ENCODE results near the gene MRPL22.
"Not testable (repeated sequence)": the region's sequence is repeated elsewhere in the genome, so short reads cannot be mapped to it uniquely, and the experiment has no call there.

MRPL22 gene

DNA sequence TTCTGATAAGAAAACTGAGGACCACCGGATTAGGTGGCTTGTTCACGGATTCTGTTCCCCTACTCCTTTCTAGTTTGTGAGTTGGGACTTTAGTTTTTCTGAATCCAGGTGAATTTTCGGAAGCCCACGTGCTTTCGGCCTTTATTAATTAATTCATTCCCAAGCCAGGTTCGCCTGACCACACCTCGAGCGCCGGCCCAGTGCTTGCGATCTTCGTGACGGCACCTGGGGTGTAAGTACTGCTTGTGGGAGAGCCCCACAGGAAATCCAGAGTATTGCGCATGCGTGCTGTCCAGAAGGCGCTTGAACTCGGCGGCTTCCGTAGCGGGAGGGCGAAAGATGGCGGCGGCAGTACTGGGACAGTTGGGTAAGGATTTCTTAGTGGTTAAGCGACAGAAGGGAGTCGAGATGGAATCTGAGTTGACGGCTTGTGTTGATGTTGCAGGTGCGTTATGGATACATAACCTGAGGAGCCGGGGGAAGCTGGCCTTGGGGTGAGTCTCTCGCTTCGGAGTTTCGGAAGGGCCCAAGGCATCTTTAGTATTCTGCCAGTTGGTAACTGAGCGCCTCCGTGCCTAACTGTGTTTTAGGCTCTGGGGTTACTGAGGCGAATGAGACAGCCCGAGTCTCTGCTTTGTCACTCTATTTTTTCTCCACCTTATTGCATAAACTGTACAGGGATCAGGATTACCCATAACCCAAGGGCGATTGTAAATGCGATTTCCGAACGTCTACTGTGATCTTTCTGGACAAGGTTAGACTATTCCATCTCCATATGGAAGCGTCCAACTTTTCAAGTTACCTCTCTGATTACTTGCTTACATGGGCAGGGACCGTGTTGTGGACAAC lies at the start of gene MRPL22:
TSS of gene MRPL22 (plus strand) at position 302 of the 849 bp plus-strand sequence. CDS start at position 340, 38 bp downstream.
- DNase-seq: peak; percentile 82 to 87

DNA sequence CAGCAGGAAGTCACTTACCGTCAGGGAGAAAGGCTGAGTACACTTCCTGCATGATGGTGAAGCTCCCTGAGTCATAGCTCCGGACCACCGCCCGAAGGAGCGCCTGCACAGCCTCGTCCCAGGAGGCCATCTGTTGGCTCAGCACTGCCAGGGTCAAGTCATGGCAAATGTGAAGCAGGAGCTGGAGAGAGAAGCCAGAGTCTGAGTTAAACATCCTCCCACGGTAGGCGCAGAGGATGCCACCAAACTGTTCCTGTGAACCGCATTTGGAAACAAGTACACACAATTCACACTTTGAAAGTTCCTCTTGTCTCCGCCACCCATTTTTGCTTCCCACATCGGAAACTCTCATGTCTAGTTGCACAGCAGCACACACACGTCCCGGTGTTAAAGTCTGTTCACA lies 48.5 kb upstream of the MRPL22 start:
- no peak for DNase-seq

DNA sequence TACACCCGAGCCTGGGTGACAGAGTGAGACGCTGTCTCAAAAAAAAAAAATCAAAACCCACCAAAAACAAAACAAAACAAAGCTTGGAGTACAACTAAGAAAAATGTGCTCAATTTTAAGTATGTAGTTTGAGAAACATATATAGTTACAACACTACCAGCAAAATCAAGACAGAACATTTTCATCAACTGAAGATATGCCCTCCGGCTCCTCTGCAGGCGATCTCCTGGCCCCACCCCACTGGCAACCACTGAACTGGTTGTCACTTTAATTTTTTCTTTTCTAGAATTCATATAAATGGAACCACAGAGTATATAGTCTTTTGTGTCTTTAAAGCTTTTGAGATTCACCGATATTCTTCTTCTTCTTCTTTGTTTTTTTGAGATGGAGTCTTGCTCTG lies 47.5 kb upstream of the MRPL22 start:
- DNase-seq: no peak

DNA sequence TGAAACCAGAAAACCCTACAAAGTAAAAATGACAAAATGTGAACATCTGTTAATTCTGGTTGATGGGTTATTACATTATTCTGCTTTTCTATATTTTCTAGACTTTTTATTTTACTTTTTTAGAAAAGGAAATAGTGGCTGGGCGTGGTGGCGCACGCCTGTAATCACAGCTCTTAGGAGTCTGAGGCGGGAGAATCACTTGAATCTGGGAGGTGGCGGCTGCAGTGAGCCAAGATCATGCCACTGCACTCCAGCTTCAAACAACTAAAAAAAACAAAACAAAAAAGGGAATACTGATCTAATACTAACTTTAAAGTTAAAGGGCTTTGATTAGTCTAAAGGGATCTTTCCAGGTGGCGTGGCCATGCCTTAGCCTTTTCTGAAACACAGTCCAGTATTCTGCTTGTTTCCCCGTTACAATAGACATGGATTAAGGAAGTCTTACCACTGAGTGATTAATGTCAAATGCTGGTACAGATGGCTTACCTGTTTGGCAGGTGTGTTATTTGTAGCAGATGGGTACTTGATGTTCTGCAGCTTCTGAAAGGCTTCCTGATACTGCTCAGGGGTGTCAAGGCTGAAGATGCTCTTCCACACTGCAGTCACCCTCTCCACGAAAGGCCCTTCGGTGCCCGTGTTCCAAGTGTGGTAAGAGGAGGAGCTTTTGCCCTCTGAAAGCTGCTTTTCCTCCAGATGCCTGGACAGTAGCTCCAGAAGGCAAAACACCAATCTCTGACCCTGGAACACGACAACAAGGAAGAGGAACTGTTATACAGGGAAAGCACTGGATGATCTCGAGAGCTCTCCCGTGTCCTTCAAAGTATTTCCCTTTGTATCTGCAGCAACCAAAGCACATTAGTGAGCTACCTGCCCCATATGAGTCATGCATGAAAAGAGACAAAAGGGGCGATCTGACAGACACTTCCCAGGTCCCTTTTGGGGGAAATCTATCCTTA lies 45.0 kb upstream of the MRPL22 start:
- no peak for DNase-seq

DNA sequence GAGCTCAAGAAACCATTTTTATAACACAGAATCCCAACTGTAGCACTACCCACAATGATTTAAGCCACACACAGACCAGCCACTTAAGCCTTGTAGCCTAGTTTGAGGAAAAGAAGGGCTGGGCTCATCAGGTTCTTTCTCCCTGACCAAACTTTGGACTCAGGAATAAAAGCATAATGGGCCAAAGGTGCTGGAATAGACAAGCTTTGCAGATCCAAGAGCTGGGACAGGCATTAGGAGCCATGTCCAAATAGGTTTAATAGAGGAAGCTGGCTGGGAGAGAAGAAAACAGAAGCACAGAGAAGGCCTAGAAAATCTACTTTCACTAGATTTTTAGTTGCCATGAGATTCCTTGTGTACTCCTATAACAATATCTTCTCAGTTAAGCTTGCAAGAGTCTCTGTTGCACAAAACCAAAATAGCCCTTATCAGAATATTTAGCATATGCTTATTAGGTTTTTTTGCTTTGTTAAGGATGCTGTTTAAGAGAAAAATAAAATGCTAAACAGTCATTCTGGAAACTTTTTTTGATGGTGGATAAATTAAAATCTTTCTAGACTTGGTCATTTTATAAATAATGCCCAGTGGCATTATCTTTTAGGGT lies 44.2 kb upstream of the MRPL22 start:
- DNase-seq: no peak

DNA sequence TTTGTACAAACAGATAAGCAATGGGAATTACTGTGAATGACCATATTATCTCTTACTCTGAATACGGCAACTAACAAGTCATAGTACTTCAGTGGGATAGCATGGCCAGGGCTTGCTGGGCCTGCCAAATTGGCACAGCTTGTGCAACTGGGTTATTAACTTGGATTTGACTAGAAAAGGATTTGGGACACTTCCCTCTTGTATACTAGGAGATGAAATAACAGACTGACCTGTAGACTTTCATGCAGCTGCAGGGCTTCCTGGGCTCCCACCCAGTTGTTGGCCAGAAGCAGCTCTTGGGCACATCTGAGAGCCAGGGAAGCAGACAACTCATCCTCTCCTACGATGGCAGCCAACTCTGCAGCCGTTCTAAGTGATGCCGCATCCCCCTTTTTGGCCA lies 42.7 kb upstream of the MRPL22 start:
- no peak for DNase-seq

DNA sequence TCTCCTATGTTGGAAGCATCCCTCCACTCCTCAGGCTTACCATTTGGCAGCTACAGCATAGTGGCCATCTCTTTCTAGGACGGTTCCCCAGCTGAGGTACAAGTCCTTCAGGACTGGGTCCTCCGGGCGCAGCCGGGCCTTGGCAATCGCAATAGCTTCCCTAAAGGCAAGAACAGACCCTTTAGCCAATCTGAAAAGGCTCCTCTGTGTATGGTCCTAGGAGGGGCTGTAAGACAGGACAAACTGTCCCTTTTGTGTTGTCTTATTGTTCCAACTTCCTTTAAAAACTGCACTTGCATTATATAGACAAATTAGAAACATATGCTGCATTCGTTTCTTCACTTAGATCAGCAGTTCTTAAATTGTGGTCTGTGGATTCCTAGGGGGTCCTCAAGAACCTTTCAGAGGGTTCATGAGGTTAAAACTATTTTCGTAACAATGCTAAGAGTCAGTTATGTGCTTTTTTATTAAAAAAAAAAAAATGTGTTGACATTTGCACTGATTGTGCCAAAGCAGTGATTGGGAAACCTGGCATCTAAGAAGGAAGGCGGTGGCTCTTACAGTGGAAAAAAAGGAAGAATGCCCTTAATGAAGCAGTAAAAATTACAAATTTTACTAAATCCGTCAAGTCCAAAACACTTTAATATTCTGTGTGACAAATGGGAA lies 41.6 kb upstream of the MRPL22 start:
- no peak for DNase-seq

DNA sequence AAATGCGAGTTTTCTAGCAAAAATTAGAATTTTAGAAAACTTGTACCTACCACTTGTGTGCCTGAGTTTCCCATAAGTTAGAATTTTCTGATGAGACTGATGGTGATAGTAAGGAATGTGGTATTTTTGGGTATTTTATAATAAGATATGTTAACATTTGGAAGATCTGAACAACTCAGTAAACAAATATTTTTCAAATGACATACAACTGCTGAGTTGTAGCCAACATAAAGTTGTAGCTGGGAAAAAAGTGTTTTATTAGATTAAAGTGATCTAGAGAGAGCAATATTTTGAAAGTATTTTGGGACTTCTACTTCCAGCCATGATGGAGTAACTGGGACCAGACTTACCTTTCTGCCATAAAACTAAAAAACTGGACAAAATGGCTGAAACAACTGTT lies 40.8 kb upstream of the MRPL22 start:
- DNase-seq: no peak

DNA sequence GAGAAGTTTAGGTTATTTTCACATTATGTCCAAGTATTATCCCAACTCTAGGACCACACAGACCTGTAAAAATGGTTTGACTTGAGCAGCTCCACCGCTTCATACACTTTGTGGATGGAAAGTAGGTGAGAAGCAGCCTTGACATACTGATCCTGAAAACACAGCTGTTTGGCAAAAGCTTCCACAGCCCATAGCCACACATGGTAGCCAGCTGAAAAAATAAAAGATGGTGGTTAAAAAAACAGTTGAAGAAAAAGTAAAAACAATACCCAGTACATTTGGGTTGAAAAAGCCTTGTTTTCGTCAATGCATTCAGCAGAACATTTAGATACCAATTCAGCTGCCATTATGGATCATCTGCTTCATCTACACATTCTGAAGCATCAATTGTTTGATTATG lies 39.6 kb upstream of the MRPL22 start:
- DNase-seq: no peak

DNA sequence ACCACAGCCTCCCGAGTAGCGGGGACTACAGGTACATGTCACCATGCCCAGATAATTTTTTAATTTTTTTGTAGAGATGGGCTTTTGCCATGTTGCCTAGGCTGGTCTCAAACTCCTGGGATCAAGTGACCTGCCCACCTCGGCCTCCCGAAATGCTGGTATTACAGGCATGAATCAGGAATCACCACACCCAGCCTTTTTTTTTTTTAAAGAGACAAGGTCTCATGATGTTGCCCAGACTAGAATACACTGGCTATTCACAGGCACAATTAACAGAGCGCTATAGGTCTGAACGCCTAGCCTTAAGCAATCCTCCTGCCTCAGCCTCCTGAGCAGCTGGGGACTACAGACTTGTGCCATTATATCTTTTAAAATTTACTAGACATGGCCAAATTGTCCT lies 39.0 kb upstream of the MRPL22 start:
- DNase-seq: no peak

DNA sequence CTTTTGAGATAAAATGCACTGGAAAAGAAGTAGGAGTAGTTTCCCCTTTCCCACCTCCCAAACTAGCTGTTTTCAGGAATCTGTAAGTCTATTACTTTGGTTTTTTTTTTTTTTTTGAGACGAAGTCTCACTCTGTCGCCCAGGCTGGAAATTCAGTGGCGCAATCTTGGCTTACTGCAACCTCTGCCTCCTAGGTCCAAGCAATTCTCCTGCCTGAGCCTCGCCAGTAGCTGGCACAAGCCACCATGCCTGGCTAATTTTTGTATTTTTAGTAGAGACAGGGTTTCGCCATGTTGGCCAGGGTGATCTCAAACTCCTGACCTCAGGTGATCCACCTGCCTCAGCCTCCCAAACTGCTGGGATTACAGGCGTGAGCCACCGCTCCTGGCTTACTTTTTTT lies 35.3 kb upstream of the MRPL22 start:
- not testable (repeated sequence) for DNase-seq

DNA sequence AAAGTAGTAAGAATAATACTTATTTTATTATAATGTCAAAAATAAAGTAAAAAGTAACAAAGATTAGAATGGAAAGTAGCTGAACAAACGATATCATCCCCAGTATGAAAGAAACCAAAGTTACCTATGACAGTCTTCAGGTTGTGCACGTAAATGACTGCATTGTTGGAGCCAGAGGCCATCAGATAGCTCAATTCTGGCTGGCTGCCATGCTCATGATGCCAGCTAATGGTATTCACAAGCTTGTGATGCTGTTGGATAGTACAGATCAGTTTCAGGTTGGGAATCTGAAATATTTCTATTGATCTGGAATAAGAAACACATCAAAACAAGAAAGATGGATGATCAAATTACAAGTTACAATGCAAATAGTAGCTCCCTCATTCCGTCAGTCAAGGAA lies 24.0 kb upstream of the MRPL22 start:
- DNase-seq: no peak

DNA sequence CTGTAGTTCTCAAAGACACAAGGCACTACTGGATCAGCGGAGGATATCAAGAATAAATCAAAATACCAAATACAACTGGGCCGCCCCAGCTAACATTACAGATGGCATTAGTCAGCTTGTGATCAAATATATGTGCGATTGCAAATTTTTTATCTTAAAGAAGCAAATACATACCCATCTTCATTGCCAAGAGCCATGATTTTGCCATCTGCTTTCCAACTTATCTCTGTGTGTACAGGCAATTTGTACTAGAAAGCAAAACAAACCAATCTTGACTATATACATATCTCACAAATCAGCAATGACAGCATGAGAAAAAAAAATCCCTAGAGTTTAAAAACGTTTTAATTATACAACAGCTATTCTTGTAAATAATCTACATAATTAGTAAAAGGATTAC lies 23.1 kb upstream of the MRPL22 start:
- DNase-seq: no peak

DNA sequence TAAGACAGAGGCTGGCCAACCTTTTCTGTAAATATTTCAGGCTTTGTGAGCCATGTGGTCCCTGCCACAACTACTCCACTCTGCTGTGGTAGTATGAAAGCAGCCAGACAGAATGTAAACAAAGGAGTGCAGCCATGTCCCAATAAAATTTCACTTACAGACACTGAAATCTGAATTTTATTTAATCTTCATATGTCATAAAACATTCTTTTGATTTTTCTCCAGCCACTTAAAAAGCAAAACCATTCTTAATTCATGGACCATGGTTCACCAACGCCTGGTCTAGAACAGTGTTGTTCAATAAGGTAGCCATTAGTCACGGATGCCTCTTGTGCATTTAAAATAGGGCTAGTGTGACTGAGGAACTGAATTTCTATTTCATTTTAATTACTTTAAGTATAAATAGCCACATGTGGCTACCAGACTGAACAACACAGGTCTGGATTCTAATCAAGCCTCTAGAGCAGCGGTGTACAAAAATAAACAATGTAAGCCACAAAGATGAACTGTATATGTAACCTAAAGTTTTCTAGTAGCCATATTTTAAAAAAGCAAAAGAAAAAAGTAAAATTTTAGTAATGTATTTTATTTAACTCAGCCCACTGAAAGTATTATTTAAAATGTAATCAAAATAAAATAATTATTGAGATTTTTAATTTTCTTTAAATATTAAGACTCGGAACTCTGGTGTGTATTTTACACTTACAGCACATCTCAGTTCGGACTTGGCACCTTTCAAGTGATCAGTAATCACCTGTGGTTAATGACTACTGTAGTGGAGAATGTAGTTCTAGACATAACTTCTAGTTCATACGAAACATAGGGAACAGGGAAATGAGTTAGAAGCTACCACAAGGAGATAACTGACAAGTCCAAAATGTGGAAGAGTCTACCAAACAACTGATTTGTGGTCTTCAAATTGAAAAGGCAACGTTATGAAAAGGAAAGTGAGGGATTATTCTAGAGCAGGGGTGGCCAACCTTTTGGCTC lies 17.1 kb upstream of the MRPL22 start:
- DNase-seq: no peak

DNA sequence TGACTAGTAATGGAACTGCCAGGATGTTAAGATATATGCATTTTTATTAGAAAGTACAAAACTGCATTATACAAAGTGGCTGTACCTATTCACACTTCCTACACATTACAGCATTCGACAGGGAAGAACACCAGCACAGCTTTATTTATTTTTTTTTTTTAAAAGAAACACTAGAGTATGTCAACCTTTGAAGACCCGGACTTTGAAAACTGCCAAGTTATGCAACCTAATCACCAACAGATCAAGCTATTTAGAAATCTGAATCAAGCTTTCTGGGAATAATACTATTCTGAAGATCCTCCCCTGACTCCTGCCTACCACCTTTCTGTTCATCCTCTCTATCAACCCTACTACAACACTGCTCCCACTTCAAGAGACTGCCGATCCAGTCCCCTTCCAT lies 7.3 kb upstream of the MRPL22 start:
- no peak for DNase-seq

DNA sequence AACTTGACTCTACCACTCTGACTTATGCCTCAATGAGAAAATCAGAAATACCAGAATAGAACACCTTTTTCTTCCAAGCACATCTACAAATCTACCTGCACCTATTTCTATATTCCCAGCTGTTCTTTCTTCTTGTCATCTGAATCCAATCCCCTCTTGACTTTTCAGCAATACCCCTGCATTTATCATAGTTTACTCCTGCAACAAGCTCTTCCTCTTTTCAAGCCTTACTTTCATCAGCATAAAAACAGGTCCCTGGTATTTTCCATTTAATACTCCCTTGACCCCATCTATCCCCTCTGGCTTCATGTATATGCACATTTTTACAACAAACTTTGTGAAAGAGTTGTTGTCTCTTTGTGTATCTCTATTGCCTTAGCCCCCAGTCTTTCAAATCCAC lies 6.0 kb upstream of the MRPL22 start:
- DNase-seq: no peak

DNA sequence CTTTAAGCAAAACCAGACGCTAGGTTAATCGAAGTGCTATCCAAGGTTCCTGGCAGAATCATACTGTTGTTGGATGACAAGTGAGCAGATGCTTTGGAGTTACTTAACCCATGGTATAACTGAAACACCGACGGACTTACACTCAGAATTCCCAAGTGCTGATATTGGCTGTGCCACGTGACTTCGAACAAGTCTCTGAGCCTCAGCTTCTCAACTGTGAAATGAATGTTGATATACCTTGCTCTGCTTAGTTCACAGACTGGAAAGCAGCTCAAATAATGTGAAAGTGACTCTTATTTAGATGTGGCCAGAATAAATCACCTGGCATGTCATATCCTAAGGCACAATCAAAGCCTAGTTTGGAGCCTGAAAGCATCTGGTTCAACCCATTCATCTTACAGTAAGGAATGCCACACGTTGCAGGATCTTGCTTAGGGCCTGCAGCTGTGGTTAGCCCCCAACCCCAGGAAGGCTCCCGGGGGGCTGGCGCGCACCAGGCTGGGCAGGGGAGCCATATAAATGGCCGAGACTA lies 3.6 kb upstream of the MRPL22 start:
- DNase-seq: no peak

DNA sequence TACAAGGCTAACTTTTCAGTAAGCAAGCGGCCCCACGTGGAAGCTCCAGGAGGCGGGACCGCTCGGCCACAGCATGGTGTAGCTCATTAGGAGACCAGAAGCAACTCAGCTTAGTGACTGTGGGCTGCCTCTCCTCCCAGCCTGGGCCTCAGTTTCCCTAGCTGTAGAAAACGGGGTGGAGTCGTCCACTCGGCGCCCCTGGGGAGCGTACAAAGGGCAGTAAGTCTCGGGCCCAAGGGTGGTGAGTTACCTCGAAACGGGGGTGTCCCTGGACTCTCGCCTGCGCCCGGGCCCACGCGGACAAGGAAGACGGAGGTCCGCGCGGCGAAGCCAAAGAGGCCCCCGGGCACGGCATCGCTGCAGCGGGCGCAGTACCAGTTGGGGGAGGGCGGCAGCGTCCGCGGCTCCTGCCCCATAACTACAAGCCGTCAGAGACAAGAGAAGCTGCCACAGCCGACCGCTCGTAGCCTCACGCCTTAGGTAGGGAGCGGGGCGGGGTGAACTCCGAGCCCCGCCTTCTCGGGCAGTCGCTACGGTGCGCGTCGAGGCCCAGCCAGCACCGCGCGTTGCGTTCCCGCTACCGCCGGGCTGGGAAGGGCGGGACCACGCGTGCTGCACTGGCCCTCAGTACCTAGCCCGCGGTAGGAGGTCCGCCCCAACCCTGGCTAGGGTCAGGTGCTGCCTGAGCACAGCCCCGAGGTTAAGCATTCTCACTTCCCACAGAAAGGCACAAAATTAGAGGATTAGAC lies 3.0 kb upstream of the MRPL22 start, which contains the start of gene GEMIN5:
TSS of gene GEMIN5 (minus strand) at position 494 of the 749 bp plus-strand sequence. CDS start at position 416, 78 bp downstream.
- DNase-seq: peak; percentile 65 to 82

DNA sequence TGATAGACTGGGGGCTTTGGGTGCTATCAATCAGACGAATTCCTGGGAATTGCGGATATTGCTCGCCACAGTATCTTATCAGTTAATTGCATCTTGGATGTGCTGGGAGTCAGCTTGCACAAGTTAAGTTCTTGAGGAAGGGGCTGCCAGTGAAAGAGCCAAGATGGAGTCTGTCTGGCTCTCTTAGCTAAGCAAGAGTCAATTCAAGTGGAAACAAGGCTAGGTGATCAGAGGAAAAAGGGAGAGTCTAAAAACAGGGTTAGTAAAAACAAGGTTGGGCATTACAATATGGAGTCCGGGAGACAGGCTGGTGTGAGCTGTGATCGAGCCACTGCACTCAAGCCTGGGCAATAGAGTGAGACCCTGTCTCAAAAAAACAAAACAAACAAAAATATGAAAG lies 1.5 kb upstream of the MRPL22 start:
- not testable (repeated sequence) for DNase-seq

DNA sequence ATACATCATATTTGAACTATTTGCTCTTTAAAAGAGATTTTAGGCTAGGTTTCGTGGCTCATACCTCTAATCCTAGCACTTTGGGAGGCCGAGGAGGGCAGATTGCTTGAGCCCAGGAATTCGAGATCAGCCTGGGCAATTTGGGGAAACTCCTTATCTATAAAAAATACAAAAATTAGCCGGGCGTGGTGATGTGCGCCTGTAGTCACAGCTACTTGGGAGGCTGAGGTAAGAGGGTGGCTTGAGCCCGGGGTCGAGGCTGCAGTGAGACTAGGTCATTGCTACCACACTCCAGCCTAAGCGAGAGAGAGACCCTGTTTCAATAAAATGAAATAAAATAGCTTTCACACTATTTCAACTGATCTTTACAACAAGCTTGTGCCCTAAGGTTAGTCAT lies 500 bp upstream of the MRPL22 start:
- DNase-seq: no peak
